Hematopoietic multipotent progenitor cell (in vitro differentiated cells): ENCODE data around the gene GSN. TPM values are rescaled to one million over a fixed set of nuclear protein-coding genes. Genes with fewer than 3 reads are reported as not detected.

Source experiments
- DNase-seq, 3 donors: peaks; one replicate each; pipeline ENCODE4 v3.0.0-alpha.2; 2011 to 2015; ENCODE audit warnings: low read depth in 2 of 3, low spot score in 2 of 3
- total RNA-seq: library from RNA; depleted of rRNA; stranded (reverse); fragments of >200 nt; gene quantifications from one replicate; pipeline ENCODE4 v1.2.3, GENCODE V29; 2012

Gene GSN
- total RNA-seq, 1 donor: 384 TPM

DNA sequence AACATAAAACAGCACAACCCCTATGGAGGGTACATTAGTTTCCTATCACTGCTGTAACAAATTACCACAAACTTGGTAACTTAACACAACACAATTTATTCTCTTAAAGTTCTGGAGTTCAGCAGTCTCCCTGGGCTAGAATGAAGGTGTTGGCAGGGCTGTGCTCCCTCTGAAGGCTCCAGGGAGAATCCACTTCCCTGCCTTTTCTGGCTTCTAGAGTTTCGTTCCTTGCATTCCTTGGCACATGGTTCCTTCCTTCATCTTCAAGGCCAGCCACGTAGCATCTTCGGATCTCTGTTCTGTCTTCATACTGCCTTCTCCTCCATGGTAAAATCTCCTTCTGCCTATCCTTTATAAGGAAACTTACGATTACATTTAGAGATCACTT is 25.0 kb upstream of the GSN start:
- DNase-seq: no peak

DNA sequence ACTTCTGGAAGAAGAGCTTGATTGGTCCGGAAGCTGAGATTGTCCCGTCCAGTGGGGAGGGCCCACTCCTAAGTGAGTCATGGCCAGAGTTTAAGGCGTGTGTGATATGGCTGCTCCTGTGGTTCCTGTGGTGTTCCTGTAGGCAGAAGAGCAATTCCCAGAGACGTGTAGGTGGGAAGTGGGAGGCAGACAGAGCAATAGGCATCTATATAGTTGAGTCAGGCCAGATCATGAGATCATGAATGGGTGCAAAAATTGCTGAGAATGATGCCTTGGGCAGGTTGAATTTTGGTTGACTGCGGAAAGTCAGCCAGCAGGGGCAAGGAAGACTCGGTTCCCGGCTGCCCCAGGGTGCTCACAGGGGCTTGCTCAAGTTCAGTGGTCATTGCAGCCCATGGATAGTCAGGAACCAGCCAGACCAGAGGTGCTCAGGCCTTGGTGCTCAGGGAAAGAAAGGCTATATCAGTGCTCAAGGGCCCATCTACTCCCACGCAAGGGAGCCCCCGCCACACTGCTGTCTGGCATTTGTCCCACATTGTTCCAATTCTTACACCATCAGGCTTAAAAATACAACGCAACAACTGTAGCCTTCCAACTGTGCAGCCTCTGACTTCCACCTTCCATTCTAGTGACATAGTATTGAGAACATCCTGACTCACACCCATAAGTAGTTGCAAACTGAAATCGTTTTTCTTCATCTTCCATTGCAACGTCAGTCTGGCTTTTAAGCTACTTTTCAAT is 21.0 kb upstream of the GSN start:
- DNase-seq: no peak

DNA sequence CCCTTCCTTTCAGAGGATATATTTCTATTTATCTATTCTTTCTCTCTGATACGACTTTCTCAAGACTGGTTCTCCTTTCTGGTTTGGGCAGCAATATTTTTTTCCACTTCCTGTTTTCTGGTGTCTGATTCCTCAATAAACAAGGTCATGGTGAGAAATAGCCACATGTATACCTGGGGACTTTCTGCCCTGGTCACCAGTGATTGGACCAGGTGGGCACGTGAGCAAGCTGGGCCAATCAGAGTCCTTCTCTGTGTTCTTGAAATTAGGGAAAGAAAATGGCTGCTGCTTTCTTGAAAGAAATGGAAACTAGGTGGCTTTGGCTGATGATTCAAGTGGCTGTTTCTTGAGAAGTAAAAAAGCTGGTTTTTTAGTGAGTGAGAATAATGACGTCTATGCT is 18.4 kb upstream of the GSN start:
- DNase-seq: peak in 2 of 3 donors; percentile 45 to 61

DNA sequence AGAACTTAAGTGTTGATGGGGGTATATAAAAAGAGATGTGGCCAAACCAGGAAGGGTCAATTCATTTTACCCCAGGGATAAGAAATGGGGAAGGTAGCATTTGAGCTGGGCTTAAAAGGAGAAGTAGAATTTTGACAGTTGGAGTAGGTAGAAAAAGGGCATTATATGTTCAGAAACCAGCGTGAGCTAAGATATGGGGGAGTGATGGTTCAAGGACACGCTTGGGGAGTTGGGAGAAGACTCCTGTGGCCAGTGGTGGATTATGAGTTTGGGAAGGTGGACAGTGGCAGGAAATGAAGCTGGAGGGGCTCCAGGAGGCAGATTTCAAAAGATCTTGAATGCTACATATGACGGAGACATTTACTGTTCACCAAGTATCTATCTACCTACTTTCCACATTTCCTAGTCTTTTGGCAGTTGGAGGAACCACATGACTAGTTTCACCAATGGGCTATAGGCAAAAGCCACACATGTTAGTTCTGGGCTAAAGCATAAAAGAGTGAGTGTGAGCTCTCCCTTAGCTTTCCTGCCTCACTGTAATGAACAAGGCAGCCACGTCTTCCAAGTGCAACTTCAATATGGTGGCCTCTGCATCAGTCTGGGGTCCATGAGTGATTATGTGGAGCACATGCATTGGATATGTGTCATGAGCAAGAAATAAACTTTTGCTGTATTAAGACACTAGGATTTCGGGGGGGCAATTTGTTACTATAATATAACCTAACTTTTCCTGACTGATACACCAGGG is 15.7 kb upstream of the GSN start:
- DNase-seq: no peak

DNA sequence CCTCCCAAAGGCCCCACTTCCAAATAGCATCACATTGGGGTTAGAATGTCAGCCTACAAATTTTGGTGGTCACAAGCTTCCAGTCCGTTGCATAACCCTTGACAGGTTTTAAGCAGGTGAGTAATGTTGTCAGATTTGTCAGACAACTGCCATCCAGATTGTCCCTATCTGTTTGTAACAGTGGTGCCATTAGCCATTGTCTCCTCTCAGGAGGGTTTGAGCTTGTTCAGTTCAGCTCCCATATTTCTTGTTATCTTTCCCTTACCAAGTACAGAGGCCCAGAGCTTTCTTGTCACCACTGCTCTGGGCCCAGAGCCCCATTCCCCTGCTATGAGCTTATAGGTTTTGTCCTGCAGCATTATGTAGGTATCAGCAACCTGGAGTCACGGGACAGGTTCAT is 14.8 kb upstream of the GSN start:
- no peak for DNase-seq

DNA sequence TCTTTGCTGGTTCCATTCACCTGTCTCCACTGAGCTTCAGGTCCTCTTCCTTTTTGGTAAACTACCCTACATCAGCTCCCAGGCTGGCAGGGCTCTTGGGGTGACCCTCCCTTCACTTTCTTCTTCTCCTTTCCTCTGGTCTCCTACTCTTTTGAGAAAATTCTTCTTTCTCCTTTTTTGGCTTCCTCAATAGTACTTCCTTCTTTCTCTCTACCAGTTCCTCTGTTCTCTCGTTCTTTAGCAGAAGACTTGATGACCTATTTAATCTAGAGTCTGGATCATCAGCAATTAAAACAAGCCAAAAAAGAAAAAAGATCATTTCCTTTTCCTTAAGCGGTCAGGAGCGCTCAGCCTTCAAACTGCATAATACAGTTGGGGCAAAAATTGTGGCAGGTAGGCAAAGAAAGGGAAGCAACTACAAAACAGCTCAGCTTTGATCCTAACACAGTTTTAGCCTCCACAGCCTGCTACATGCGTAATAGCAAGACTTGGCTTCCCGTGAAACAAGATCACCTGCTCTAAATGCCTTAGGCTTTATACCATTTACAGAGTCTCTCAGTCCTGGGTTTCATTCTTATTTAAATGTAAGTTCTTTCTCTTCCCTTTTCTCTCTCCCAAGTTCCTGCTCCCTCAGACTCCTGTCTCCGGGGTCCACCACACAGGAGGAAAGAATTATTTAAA is 14.0 kb upstream of the GSN start:
- DNase-seq: no peak

DNA sequence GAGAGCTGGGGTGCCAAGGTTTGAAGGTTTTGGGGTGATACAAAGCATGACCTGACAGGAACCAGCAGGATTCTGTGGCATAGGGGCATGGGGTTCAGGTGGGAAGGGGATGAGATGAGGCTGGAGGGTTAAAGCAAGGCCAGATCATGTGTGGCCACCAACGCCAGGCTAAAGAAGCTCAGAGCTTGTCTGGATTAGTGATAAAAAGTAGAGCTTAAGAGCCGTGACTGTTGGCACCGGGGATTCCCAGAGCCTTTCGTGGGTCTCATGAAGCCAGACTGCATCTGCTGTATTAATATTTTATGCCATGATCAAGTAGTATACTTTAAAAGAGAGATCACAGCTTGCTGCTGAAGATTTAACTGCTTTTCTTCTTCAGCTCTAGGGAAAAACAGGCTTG is 8.5 kb upstream of the GSN start:
- DNase-seq: no peak

DNA sequence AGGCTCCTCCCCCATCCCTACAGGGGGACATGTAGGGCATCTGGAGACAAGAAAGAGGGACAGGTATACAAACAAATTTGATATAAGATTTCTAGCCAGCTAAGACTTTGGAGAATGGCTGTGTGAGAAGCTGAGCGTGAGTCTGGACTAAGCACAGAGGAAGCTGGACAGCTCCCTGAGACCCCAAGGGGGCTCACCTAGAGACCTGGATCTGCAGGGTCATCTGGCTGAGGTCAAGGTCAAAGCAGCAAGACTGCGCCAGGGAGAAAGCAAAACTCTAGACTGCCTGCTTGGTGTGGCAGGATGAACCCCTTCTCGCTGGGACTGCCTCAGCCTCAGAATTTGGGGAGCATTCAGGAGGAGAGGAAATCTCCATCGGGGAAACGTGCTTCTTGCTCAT is 8.0 kb upstream of the GSN start:
- DNase-seq: no peak

DNA sequence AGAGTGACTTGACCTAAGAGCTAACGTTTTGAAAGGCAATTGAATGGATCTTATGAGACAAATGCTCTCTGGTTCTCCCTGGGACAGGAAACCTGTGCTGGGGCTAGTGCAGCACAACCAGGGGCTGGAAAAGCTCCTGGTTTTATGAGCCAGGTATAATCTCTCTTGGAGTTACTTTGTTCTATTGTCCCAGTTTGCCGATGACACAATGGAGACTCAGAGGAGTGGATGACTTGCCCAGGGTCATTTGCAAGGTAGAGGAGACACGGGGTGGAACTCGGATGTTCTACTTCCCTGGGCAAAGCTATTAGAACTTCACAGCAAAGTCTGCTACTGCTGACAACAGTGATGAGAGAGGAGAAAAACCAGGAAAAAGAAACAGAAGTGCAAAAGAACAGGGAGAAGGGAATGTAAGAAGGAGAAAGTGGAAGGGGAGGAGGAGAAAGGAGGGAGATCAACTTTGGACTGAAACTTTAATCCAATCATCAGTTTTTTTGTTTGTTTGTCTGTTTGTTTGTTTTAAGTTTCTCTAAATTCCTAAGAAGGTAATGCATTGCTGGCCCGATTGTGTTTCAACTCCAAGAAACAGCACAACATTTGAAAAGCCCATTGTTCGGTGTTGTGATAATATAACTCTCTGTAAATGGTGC is 7.4 kb upstream of the GSN start:
- no peak for DNase-seq

DNA sequence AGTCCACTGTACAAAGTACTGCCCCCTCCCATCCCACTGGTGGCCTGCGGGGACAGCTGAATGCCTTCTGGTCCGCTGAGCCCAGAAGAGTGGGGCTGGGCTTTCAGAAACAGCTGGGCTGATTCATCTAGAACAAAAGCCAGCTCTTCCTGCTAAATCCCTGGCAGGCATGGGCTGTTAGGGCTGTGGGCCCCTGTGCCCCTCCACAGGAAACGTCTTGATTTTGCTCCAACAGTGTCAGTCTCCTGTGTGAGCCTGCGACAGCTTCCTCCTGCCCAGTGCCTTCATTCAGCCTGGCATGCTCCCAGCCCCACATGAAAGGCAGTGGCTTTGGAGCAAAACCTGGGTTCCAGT is 6.9 kb upstream of the GSN start:
- peak in 1 of 3 donors; percentile 42 for DNase-seq

DNA sequence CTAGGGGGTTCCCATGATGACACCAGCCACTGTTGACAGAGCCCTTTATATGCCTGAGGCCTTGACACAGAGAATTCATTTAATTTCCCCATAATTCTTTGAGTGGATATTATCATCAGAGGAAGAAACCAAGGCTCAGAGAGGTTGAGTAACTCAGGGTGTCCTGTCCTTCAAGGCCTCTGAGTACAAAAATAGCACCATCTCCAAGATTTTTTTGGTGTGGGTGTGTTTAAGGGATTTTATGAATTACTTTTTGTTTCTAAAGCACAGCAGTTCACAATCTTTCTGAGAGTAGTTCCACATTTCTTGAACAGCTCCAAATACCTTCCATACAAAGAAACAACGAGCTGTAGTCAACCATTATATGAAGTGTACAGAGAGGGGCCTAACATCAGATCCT is 6.2 kb upstream of the GSN start:
- DNase-seq: no peak

DNA sequence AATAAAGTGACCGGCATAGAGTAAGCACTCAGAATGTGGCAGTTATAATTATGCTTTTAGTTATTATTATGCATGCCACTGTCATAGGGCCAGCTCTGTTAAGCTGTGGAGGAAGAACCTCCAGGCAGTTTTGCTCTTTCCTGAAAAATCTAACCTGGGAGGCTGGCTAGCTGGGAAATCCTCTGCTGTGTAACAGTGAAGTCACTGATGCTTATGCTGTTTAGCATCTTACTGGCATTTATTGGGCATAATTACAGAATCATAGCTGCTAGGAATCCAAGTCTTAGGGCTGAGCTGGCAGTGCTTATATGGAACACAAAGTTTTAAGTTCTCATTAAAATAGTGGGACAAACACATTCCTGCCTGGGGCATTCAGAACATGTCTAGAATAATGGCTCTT is 5.5 kb upstream of the GSN start:
- no peak for DNase-seq

DNA sequence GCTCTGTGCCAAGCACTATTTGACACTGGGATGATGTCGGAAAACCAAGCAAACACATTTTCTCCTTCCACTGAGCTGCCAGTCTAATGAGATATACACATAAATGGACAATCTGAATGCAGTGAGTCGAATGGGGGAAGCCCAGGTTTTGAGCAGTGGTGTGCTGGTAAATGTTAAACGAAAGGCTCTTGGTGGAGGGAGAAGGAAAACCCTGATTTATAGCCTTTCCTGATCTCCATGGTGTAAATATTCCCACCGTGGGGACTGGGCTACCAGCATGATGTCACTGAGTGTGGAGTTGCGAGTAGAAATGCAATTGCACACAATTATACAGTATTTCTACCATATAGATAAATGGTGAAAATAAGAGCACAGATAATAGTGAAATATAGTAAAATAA is 5.0 kb upstream of the GSN start:
- no peak for DNase-seq

DNA sequence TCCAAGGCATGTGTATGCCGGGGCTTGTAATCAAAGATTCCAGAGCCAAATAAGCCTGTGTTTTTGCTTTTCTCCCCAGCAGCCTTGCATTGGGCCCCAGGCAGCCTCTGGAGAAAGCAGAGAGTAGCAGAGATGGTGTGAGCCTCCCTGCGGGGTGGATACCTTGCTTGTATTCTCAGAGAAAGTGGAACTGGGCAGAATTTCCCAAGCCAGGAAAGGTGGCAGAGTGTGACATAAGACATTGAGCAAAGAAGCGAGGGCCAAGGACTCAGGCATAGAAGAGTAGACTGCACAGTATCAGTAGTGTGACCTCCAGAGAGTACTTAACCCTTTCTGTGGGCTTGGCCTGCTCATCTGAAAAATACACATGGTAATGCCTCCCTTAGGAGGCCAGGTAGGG is 1.6 kb upstream of the GSN start:
- no peak for DNase-seq

DNA sequence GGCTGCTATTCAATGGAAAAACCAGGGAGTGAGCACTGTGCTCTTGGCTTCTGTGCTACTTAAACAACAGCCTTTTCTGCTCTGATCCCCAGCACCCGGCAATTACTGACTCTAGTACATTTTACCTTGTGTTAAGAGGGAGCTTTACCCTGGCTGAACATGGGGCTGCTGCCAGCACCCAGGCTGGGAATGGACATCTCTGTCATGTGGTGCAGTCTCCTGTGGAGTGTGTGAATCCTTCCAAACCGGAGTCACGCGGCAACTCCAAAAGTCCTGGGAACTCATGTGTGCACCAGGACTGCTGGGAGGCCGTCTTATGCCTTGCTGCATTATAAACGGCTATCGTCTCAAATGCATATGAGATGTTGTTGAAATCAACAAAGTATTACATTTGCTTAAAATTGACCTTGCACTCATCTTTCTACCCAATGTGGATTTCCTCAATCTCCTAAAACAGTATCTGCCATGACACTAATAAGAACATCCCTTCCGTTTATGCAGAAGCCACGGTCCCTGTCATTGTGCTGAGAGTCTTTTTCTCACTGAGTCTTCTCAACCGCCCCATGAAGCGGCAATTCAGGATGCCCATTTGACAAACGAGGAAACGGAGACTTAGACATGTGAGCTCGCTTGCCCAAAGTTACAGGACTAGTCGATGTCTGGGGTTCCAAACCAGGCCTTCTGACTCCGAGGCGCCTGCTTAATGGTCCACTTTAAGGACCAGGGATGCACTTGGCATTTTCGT is 884 bp upstream of the GSN start:
- DNase-seq: no peak

DNA sequence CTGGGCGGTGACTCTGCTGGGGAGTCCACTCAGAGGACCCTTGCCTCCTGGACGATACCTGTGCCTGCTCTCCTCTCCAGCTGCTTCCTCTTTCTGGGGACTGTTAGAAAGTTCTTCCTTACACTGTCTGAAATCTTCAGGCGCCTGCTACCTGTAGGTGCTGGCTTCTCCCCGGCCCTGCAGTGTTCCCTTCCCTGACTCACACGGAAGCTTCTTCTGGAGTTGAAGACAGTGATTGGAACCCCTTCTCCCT is 562 bp downstream of the GSN start:
- no peak for DNase-seq

DNA sequence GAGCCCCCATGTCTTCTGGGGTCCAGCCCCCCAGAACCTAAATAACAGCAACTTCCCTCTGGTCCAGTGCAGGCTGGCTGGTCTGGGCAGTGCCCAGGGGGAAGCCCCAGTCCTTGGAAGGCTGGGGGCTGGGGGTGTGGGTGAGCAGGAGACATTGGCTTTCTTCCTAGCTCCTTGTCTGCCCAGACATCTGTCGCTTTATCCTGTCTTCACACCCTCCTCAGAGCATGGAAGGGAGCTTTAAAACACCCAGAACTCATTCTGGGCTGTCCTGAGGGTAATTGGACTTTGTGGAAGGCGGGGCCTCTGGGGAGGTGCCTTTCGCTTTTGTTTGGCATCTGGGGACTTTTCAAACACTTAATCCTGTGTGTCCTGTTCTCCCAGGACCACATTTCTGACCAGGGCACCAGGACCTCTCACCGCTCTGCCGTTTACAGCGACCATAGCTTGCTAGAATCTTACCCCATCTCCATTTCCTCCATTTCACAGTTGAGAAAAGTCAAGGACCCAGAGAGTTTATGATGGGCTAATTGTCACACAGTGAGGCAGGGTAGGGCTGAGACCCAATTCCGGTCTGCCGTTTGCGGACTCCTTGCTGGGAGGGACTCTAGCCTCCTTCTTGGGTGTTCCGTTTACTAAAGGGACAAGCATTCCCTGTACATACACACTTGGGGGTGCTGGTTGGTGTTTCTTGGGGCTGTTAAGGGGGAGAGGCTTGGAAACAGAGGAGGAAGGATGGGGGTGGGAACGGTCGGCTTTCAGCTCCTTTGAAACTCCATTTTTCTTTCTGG is 1.1 kb downstream of the GSN start:
- DNase-seq: peak in 1 of 3 donors; percentile 56

DNA sequence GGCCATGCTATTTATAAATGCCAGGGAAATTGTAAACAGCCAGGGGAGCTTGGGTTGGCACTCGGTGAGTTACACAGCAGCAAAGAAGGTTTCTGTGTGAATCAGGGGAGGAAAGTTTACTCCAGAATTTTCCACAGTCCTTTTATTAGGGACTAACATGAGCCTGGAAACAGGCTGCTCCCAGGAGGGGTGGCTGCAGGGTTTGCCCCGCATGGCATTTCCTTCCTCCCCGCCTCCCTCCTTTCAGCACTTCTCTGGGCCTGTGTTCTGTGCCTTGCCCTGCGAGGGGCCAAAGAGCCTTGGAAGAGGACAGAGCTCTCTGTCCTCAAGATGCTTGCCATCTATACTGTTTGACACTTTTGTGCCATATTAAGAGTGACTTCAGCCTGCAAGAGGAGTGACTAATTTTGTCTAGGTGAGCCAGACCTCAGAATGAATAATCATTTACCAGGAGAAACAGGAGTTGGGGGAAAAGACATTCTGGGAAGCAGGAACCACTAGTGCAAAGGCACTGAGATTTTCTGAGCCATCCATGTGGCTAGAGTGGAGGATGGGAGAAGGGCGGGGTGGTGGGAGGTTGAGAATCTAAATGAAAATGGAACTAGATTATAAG is 1.8 kb downstream of the GSN start:
- no peak for DNase-seq

DNA sequence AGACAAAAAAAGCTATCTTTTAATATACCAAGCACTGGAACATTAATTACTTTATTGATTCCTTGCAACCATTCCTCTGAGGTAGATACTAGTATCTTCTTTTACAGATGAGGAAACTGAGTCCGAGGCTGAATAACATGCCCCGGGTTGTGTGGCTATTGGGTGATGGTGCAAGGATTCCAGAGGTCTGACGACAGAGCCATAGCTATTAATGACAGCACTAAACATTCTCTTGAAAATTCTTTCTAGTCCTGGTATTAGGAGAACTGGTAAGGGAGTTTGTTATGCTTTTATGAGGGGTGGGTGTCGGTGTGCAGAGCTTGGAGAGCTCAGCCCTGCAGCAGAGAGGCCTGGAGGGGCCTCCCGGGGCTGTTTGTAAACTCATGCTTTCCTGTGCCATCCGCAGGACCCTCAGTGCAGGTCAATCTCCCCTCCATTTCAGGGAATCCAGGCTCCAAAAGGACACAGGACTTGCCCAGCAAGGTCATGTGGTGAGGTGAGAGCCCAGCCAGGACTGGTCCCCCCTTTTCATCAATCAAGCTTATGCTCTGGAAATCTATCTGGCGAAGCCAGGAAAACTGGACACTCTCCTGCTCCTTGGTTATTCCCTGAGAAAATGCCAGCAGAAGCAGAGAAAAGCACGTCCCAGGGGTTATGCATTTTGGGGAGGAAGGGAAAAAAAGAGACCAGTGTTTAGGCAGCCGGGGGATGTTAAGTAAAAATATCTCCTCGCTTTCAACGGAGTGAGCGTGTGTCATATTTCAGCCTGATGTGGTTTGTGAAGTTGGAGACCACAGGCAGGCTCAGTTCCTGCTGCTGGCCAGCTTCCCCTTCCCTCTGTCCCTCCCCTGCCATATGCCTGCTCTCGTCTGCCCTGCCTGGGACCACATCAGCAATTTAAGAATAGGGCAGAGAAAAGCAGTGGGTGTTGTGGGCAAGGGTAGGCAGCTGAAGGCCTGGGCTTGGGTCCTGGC is 3.7 kb downstream of the GSN start:
- peak in 2 of 3 donors; percentile 85 to 92 for DNase-seq
